HepG2 (cell line): Measurements from ENCODE around the gene FGD5. TPM values are rescaled to one million over a fixed set of nuclear protein-coding genes. Genes with fewer than 3 reads are reported as not detected.

Source experiments
- ATAC-seq: fragments of 200-7000 bp; cut with Tn5 transposase; 3 replicates; pipeline ENCODE4 v1.9.1; 2020; ENCODE audit warnings: mild to moderate bottlenecking, moderate library complexity
- BruUV-seq: library from RNA; stranded (reverse); fragments of 400-500 nt; replicated peaks from 2 replicates; lab custom pipeline; 2021; lab: Mats Ljungman, UMichigan
- CTCF ChIA-PET: fragments of 300-600 bp; formaldehyde crosslinking; extraction: SDS; loops from one replicate; lab custom pipeline; 2021; ENCODE audit warnings: low total read pairs, inconsistent platforms, low intra/inter-chr PET ratio; lab: Yijun Ruan, JAX
- POLR2A ChIA-PET: fragments of 350-600 bp; sonication (Branson Sonifier 250); formaldehyde crosslinking; loops from one replicate; lab custom pipeline; 2020; ENCODE audit warnings: antibody characterized with exemption, inconsistent platforms; lab: Yijun Ruan, JAX
- DNase-seq: peaks from one replicate; pipeline ENCODE4 v3.0.0-alpha.2; 2015; ENCODE audit warnings: low spot score
- FAIRE-seq: peaks from 3 replicates; lab custom pipeline; 2011; peaks lifted over from hg19 to GRCh38; lab: Jason Lieb, UNC
- H2AFZ ChIP-seq: one replicate; pipeline ENCODE4 v1.6.1; 2011; ENCODE audit warnings: low read length, inconsistent platforms
- H3K27ac ChIP-seq: fragments of 300-600 bp; 3 replicates; pipeline ENCODE4 v1.8.0; 2011; ENCODE audit warnings: mixed run types, mild to moderate bottlenecking, mixed read lengths, low read length, inconsistent platforms; ENCODE audit not compliant: insufficient read depth; ENCODE audit errors: extremely low read length
- H3K27me3 ChIP-seq, 2 experiments: fragments of 200-600 bp in 1 of 2; 2 replicates in 1 of 2; 3 replicates in 1 of 2; pipeline versions ENCODE4 v1.6.0 to v1.8.0; 2011; ENCODE audit warnings: low read length in 2 of 2, mild to moderate bottlenecking in 2 of 2, moderate library complexity in 2 of 2, inconsistent platforms in 1 of 2; ENCODE audit not compliant: insufficient read depth in 2 of 2, control insufficient read depth in 1 of 2
- H3K36me3 ChIP-seq, 2 experiments: fragments of 200-600 bp in 1 of 2; replicated peaks in 1 of 2; 2 replicates in 1 of 2; 3 replicates in 1 of 2; pipeline versions ENCODE4 v1.5.1 to v1.8.0; 2011; ENCODE audit warnings: low read length in 2 of 2, inconsistent platforms in 1 of 2; ENCODE audit not compliant: insufficient read depth in 2 of 2, control insufficient read depth in 1 of 2
- H3K4me1 ChIP-seq: 2 replicates; pipeline ENCODE4 v1.5.1; 2012; ENCODE audit warnings: low read length, inconsistent platforms; ENCODE audit not compliant: insufficient read depth
- H3K4me2 ChIP-seq: 2 replicates; pipeline ENCODE4 v1.6.0; 2011; ENCODE audit warnings: low read depth, low read length, inconsistent platforms
- H3K4me3 ChIP-seq, 3 experiments: fragments of 200-600 bp in 1 of 3; sonication (generic), shearing (Covaris generic) in 1 of 3; replicated peaks in 1 of 3; 2 replicates each; pipeline ENCODE4 v1.5.1; 2011 to 2016; ENCODE audit warnings: low read length in 3 of 3, inconsistent platforms in 2 of 3, low read depth in 2 of 3, mild to moderate bottlenecking in 2 of 3, control low read depth in 1 of 3, mixed read lengths in 1 of 3; ENCODE audit not compliant: insufficient read depth in 1 of 3
- H3K79me2 ChIP-seq: one replicate; pipeline ENCODE4 v1.6.1; 2011; ENCODE audit warnings: low read length, inconsistent platforms; ENCODE audit not compliant: insufficient read depth
- H3K9ac ChIP-seq: 2 replicates; pipeline ENCODE4 v1.6.0; 2011; ENCODE audit warnings: mild to moderate bottlenecking, low read depth, low read length, inconsistent platforms; ENCODE audit not compliant: insufficient read depth
- H3K9me3 ChIP-seq: 2 replicates; pipeline ENCODE4 v1.5.1; 2012; ENCODE audit warnings: mild to moderate bottlenecking, low read length
- H4K20me1 ChIP-seq: 2 replicates; pipeline ENCODE4 v1.6.0; 2011; ENCODE audit warnings: inconsistent platforms, mild to moderate bottlenecking, low read length, moderate library complexity; ENCODE audit not compliant: insufficient read depth
- AKAP8 ChIP-seq: sonication (generic); formaldehyde crosslinking; IDR thresholded peaks from 2 replicates; pipeline ENCODE4 v1.5.1; 2020; ENCODE audit warnings: mild to moderate bottlenecking, missing genetic modification reagents
- BRF2 ChIP-seq: sonication (generic); formaldehyde crosslinking; IDR thresholded peaks from 2 replicates; pipeline ENCODE4 v1.8.1; 2022; ENCODE audit warnings: mild to moderate bottlenecking, missing genetic modification reagents
- DBP ChIP-seq: sonication (generic); formaldehyde crosslinking; IDR thresholded peaks from 2 replicates; pipeline ENCODE4 v1.4.0; 2020; ENCODE audit warnings: missing genetic modification reagents; ENCODE audit errors: not compliant biosample characterization
- GATAD2A ChIP-seq: IDR thresholded peaks from 2 replicates; pipeline ENCODE4 v1.6.1; 2016
- JARID2 ChIP-seq: sonication (generic); formaldehyde crosslinking; IDR thresholded peaks from 2 replicates; pipeline ENCODE4 v1.8.1; 2023; ENCODE audit warnings: missing genetic modification reagents, inconsistent platforms; ENCODE audit not compliant: insufficient replicate concordance
- NR2F1 ChIP-seq, 2 experiments: fragments of 450-650 bp in 1 of 2; formaldehyde crosslinking in 1 of 2; IDR thresholded peaks; 2 replicates each; pipeline versions ENCODE4 v1.5.0 to v1.6.1; 2016 to 2020; ENCODE audit warnings: mild to moderate bottlenecking in 1 of 2, missing compliant biosample characterization in 1 of 2, missing genetic modification reagents in 1 of 2, moderate library complexity in 1 of 2
- PHF8 ChIP-seq: sonication (generic); formaldehyde crosslinking; IDR thresholded peaks from 2 replicates; pipeline ENCODE4 v1.5.0; 2020; ENCODE audit warnings: missing genetic modification reagents
- SKIL ChIP-seq: sonication (generic); formaldehyde crosslinking; IDR thresholded peaks from 2 replicates; pipeline ENCODE4 v1.8.0; 2022; ENCODE audit warnings: missing genetic modification reagents, mild to moderate bottlenecking, moderate library complexity, borderline replicate concordance
- SMAD9 ChIP-seq: sonication (generic); formaldehyde crosslinking; IDR thresholded peaks from 2 replicates; pipeline ENCODE4 v1.5.1; 2020; ENCODE audit warnings: mild to moderate bottlenecking, missing genetic modification reagents
- SMARCE1 ChIP-seq: fragments of 450-650 bp; IDR thresholded peaks from 2 replicates; pipeline ENCODE4 v1.6.1; 2017; ENCODE audit warnings: borderline replicate concordance
- SNRNP70 ChIP-seq: fragments of 200-400 bp; formaldehyde crosslinking; IDR thresholded peaks from 2 replicates; pipeline ENCODE4 v1.6.1; 2017; ENCODE audit warnings: mild to moderate bottlenecking, low read depth, low read length, moderate library complexity
- TARDBP ChIP-seq: sonication (generic); formaldehyde crosslinking; IDR thresholded peaks from 2 replicates; pipeline ENCODE4 v1.8.0; 2022; ENCODE audit warnings: mild to moderate bottlenecking, missing genetic modification reagents
- TOPORS ChIP-seq: sonication (generic); formaldehyde crosslinking; IDR thresholded peaks from 2 replicates; pipeline ENCODE4 v1.8.0; 2023; ENCODE audit warnings: mild to moderate bottlenecking, missing genetic modification reagents
- ZBTB38 ChIP-seq: sonication (generic); formaldehyde crosslinking; IDR thresholded peaks from 2 replicates; pipeline ENCODE4 v1.5.1; 2020; ENCODE audit warnings: mild to moderate bottlenecking, missing genetic modification reagents
- ZBTB7B ChIP-seq: sonication (generic); formaldehyde crosslinking; IDR thresholded peaks from 2 replicates; pipeline ENCODE4 v1.4.0; 2020; ENCODE audit warnings: missing genetic modification reagents
- ZEB1 ChIP-seq: IDR thresholded peaks from 2 replicates; pipeline ENCODE4 v1.6.1; 2012; ENCODE audit warnings: mild to moderate bottlenecking, low read depth, inconsistent platforms; ENCODE audit not compliant: insufficient replicate concordance
- ZFP41 ChIP-seq: sonication (generic); formaldehyde crosslinking; IDR thresholded peaks from 2 replicates; pipeline ENCODE4 v1.4.0; 2020; ENCODE audit warnings: mild to moderate bottlenecking, missing genetic modification reagents, borderline replicate concordance
- ZNF230 ChIP-seq: sonication (generic); formaldehyde crosslinking; IDR thresholded peaks from 2 replicates; pipeline ENCODE4 v1.4.0; 2020; ENCODE audit warnings: mild to moderate bottlenecking, missing genetic modification reagents
- ZNF567 ChIP-seq: sonication (generic); formaldehyde crosslinking; IDR thresholded peaks from 2 replicates; pipeline ENCODE4 v1.8.1; 2023; ENCODE audit warnings: mild to moderate bottlenecking, missing genetic modification reagents, borderline replicate concordance
- WGBS: methylation state at CpG from one replicate; pipeline ENCODE4 v1.1.6; 2017; ENCODE audit warnings: low lambda C conversion rate; 5-methylcytosine and 5-hydroxymethylcytosine counted together
- in situ Hi-C: cut with HindIII; loops from 2 replicates; pipeline ENCODE4 v1.10.0; 2017; ENCODE audit warnings: low pct_unique_long_range_greater_than_20kb; ENCODE audit not compliant: extremely low pct_ligation_motif_present
- intact Hi-C: fragments of 100-400 bp; cut with micrococcal nuclease; formaldehyde crosslinking; loops from one replicate; pipeline ENCODE4 v1.10.0; 2022; ENCODE audit not compliant: unreplicated experiment
- polyA plus RNA-seq, 8 experiments: library from polyadenylated mRNA; depleted of rRNA in 3 of 8; stranded (reverse) in 7 of 8; unstranded in 1 of 8; fragments of >200 nt; fragmentation: Illumina TruSeq in 4 of 8; extraction: Trizol in 4 of 8; gene quantifications; 2 replicates each; pipeline versions ENCODE4 v1.2.1 to v1.2.3, GENCODE V29; 2011 to 2016; ENCODE audit warnings: low read depth in 4 of 8, missing spikeins in 1 of 8, mixed read lengths in 1 of 8; ENCODE audit not compliant: insufficient read depth in 1 of 8
- total RNA-seq, 5 experiments: library from RNA; depleted of rRNA; stranded (reverse); fragments of >200 nt; fragmentation: Illumina TruSeq; extraction: Trizol; gene quantifications; 2 replicates each; pipeline ENCODE4 v1.2.3, GENCODE V29; 2016; ENCODE audit warnings: low read depth in 1 of 5

FGD5 gene
- total and polyA plus RNA-seq, 2 of the 13 experiments (the other 11 are each of a cell fraction or from before 2014, with no cell fraction given): 0.17 TPM; not detected in 1

- H3K27me3 ChIP-seq: peaks cover 0 to 1% of the 10 kb centered on the region in 2 experiments; a peak in 2 of 5 replicates
- DNase-seq: no peak
- WGBS: 51% methylated on average over 6 of the region's 12 CpGs
- in situ Hi-C loops: no loop called here
- ATAC-seq: no peak
- H3K9me3 ChIP-seq: no peaks in the 10 kb centered on the region
- CTCF ChIA-PET: no interaction called here
- peaks cover 9% of the 10 kb centered on the region for H3K4me1 ChIP-seq
- intact Hi-C loops: no loop called here
- no TSS peak for BruUV-seq
- TF ChIP-seq ZBTB7B (CRISPR knock-in tag) (no peak), ZFP41 (CRISPR knock-in tag) (no peak), JARID2 (CRISPR knock-in tag) (no peak), SKIL (CRISPR knock-in tag) (no peak), TOPORS (no peak), TARDBP (CRISPR knock-in tag) (no peak), SMAD9 (CRISPR knock-in tag) (no peak), GATAD2A (CRISPR knock-in tag) (no peak), DBP (CRISPR knock-in tag) (no peak), PHF8 (no peak), ZBTB38 (CRISPR knock-in tag) (no peak), NR2F1 (CRISPR knock-in tag; IDR thresholded peaks at IDR 0.05) (no peak), SMARCE1 (no peak), AKAP8 (no peak), ZNF230 (CRISPR knock-in tag) (no peak), ZNF567 (CRISPR knock-in tag) (no peak), BRF2 (no peak), SNRNP70 (no peak), ZEB1 (no peak)
- no peak overlapping the region for H3K4me3 ChIP-seq
- POLR2A ChIA-PET: no interaction called here
- H4K20me1 ChIP-seq: no peaks in the 10 kb centered on the region
- H3K4me2 ChIP-seq: no peak overlapping the region
- H3K36me3 ChIP-seq: no peaks in the 10 kb centered on the region
- FAIRE-seq: no peak
- no peak overlapping the region for H3K27ac ChIP-seq
- no peak overlapping the region for H3K9ac ChIP-seq
- no peak overlapping the region for H2AFZ ChIP-seq
- no peaks in the 10 kb centered on the region for H3K79me2 ChIP-seq
Measured at GRCh38 chr3:14879211-14879874, 60.6 kb downstream of the FGD5 start.
